ENCODE measurements around the gene STAMBPL1. TPM values are rescaled to one million over a fixed set of nuclear protein-coding genes. Genes with fewer than 3 reads are reported as not detected.

STAMBPL1 gene
- total and polyA plus RNA-seq, 4 donors, result 1.7 to 24.5 (median 5.1) TPM

DNA sequence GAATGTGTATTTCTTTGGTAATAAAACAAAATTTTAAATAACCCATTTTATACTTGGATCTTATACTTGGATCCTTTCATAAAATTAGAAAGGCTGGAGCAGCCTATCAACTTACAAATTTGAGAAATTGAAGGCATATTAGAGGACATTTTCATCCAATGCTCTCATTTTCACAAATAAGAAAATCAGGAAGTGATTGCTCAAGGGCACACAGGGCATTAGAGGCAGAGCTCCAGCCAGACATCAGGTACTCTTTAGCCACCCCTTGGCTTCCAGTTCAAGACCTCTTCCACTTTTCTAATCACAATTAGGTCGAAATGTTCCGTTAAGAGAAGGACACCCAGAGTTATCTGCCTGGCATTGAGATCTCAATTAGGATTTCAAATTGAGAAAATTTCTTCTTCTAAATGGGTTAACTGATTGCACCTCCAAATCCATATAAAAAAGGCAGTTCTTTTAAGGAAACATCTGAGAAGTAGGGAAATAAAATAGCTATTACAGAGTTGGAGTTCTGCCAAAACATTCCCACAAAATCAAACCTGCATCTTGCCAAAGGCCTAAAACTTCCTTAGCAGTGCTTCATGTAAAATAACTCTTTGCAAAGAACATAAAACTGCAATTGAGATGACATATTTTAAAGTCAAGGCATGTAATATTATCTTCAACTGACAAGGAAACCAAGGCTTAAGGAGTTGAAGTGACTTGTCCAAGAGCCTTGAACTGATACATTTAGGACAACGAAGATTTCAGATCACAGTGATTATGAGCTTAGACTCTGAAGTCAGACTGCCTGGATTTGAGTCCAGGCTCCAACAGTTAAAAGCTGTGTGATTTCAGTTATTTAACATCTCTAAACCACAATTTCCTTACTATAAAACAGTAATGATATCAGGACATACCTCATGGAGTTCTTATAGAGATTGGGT lies 70.1 kb downstream of the STAMBPL1 start:
- H3K27ac ChIP-seq (ENCODE audit: low read depth in 1 of 2, low read length in 1 of 2), result no peak overlapping the region
- WGBS, 2 donors, result 72 to 75% methylated on average over 3 of the region's 3 CpGs
- H3K4me1 ChIP-seq (ENCODE audit: control insufficient read depth in 5 of 5, insufficient read depth in 5 of 5, low read length in 5 of 5), result peaks cover 0 to 52% (median 14%) of the 10 kb centered on the region in 5 donors
- H3K36me3 ChIP-seq (ENCODE audit: control insufficient read depth in 4 of 4, insufficient read depth in 4 of 4, low read length in 4 of 4), result peaks cover 0 to 3% (median 0%) of the 10 kb centered on the region in 4 donors
- no peaks in the 10 kb centered on the region for H3K27me3 ChIP-seq (ENCODE audit: control insufficient read depth in 3 of 3, insufficient read depth in 3 of 3, low read length in 2 of 3)
- H3K9ac ChIP-seq (ENCODE audit: insufficient read depth in 1 of 2, low read length in 2 of 2), result no peak overlapping the region
- peak in 1 of 3 donors; percentile 38 for DNase-seq
- H3K4me3 ChIP-seq, result no peak overlapping the region
- TF ChIP-seq, protein P1, sequence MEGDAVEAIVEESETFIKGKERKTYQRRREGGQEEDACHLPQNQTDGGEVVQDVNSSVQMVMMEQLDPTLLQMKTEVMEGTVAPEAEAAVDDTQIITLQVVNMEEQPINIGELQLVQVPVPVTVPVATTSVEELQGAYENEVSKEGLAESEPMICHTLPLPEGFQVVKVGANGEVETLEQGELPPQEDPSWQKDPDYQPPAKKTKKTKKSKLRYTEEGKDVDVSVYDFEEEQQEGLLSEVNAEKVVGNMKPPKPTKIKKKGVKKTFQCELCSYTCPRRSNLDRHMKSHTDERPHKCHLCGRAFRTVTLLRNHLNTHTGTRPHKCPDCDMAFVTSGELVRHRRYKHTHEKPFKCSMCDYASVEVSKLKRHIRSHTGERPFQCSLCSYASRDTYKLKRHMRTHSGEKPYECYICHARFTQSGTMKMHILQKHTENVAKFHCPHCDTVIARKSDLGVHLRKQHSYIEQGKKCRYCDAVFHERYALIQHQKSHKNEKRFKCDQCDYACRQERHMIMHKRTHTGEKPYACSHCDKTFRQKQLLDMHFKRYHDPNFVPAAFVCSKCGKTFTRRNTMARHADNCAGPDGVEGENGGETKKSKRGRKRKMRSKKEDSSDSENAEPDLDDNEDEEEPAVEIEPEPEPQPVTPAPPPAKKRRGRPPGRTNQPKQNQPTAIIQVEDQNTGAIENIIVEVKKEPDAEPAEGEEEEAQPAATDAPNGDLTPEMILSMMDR (IDR thresholded peaks at IDR 0.05; ENCODE audit: control extremely low read depth, extremely low read depth), result no peak
- no peak for ATAC-seq (ENCODE audit: insufficient read depth, low FRiP score)
- no peaks in the 10 kb centered on the region for H3K9me3 ChIP-seq (ENCODE audit: control insufficient read depth in 4 of 4, insufficient read depth in 3 of 4, low read length in 3 of 4)

DNA sequence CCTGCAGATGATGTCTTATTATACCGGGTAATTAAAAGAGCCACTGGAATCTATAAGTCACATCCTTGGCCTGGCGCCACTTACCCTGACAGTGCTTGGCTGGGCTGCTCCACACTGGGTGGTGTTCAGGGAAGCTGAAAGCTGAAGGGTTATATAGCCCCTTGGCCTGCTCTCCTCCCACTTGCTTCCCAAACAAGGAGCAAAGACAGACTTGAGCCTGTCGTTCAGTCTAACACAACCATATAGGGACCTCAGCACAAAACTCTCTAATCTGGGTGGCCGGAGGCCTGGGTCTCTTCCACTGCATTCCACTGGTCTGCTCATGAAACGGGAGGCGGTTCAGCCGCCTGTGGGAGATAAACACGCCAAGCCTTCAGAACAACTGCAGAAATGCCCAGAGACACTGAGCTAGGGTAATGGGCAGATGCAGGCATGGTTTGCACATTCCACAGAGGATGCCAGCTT lies 72.6 kb downstream of the STAMBPL1 start, which contains the start of gene ACTA2:
Gene ACTA2 (minus strand): TSS at position 127 of the 465 bp plus-strand sequence. CDS start 3,843 bp downstream, outside the sequence.
- 73 to 82% methylated on average over 8 of the region's 8 CpGs for WGBS, 2 donors
- Histone ChIP-seq H3K9ac (ENCODE audit: insufficient read depth in 1 of 2, low read length in 2 of 2) (peak within 1 kb of the TSS in 1 of 2 donors; percentile 71), H3K36me3 (ENCODE audit: control insufficient read depth in 4 of 4, insufficient read depth in 4 of 4, low read length in 4 of 4) (no peaks in the 10 kb centered on the region), H3K27me3 (ENCODE audit: control insufficient read depth in 3 of 3, insufficient read depth in 3 of 3, low read length in 2 of 3) (no peaks in the 10 kb centered on the region), H3K4me1 (ENCODE audit: control insufficient read depth in 5 of 5, insufficient read depth in 5 of 5, low read length in 5 of 5) (peaks cover 0 to 47% (median 14%) of the 10 kb centered on the region in 5 donors), H3K27ac (ENCODE audit: low read depth in 1 of 2, low read length in 1 of 2) (peak within 1 kb of the TSS; percentile 28 to 56), H3K4me3 (no peak within 1 kb of the TSS), H3K9me3 (ENCODE audit: control insufficient read depth in 4 of 4, insufficient read depth in 3 of 4, low read length in 3 of 4) (no peaks in the 10 kb centered on the region)
- peak; percentile 65 to 79 (median 70) for DNase-seq
- TF ChIP-seq, protein P1 (IDR thresholded peaks at IDR 0.05; ENCODE audit: control extremely low read depth, extremely low read depth), result no peak
- peak; percentile 34 for ATAC-seq (ENCODE audit: insufficient read depth, low FRiP score)

DNA sequence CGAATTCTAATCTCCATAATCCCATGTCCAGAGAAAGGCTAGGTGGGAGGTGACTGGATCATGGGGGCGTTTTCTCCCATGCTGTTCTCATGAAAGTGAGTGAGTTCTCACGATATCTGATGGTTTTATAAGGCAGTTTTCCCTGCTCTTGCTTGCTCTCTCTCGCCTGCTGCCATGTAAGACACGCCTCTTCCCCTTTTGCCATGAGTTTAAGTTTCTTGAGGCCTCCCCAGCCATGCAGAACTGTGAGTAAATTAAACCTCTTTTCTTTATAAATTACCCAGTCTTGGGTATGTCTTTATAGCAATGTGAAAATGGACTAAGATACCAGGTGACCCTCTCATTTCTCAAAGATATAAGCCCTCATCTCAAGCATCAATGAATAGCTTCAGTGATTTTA lies 73.6 kb downstream of the STAMBPL1 start:
- DNase-seq (no peak), ATAC-seq (ENCODE audit: insufficient read depth, low FRiP score) (no peak)
- TF ChIP-seq, protein P1 (IDR thresholded peaks at IDR 0.05; ENCODE audit: control extremely low read depth, extremely low read depth), result no peak
- no peaks in the 10 kb centered on the region for H3K27me3 ChIP-seq (ENCODE audit: control insufficient read depth in 3 of 3, insufficient read depth in 3 of 3, low read length in 2 of 3)
- H3K9me3 ChIP-seq (ENCODE audit: control insufficient read depth in 4 of 4, insufficient read depth in 3 of 4, low read length in 3 of 4), result no peaks in the 10 kb centered on the region
- no peak overlapping the region for H3K4me3 ChIP-seq
- peaks cover 0 to 47% (median 14%) of the 10 kb centered on the region in 5 donors for H3K4me1 ChIP-seq (ENCODE audit: control insufficient read depth in 5 of 5, insufficient read depth in 5 of 5, low read length in 5 of 5)
- peak overlapping the region in 1 of 2 donors; percentile 71 for H3K9ac ChIP-seq (ENCODE audit: insufficient read depth in 1 of 2, low read length in 2 of 2)
- H3K27ac ChIP-seq (ENCODE audit: low read depth in 1 of 2, low read length in 1 of 2), result no peak overlapping the region
- H3K36me3 ChIP-seq (ENCODE audit: control insufficient read depth in 4 of 4, insufficient read depth in 4 of 4, low read length in 4 of 4), result no peaks in the 10 kb centered on the region
- 88 to 91% methylated on average over 5 of the region's 5 CpGs for WGBS, 2 donors
